HG02870 (cell line): ENCODE data around the gene PRKG1.
"Not testable (repeated sequence)": the region's sequence is repeated elsewhere in the genome, so short reads cannot be mapped to it uniquely, and the experiment has no call there.

Experiments used
- ATAC-seq: cut with Tn5 transposase; IDR thresholded peaks from one replicate; pipeline ENCODE4 v1.9.1; 2021; ENCODE audit warnings: mild to moderate bottlenecking, moderate library complexity; ENCODE audit not compliant: unreplicated experiment

The PRKG1 gene

GRCh38 chr10:51257511-51258248 lies 183.4 kb downstream of the PRKG1 start:
- ATAC-seq, result no peak

GRCh38 chr10:51260376-51260775 lies 186.1 kb downstream of the PRKG1 start:
- no peak for ATAC-seq

GRCh38 chr10:51266496-51266895 lies 192.2 kb downstream of the PRKG1 start:
- ATAC-seq, result no peak

- not testable (repeated sequence) for ATAC-seq
Measured at GRCh38 chr10:51267980-51268570, 193.8 kb downstream of the PRKG1 start.

GRCh38 chr10:51269821-51270220 lies 195.5 kb downstream of the PRKG1 start:
- no peak for ATAC-seq

GRCh38 chr10:51270936-51271530 lies 196.7 kb downstream of the PRKG1 start:
- no peak for ATAC-seq

GRCh38 chr10:51272099-51272498 lies 197.8 kb downstream of the PRKG1 start:
- ATAC-seq, result not testable (repeated sequence)

- ATAC-seq, result no peak
Measured at GRCh38 chr10:51272555-51272954, 198.3 kb downstream of the PRKG1 start.

- no peak for ATAC-seq
Measured at GRCh38 chr10:51273574-51273973, 199.3 kb downstream of the PRKG1 start.

GRCh38 chr10:51276097-51276496 lies 201.8 kb downstream of the PRKG1 start:
- not testable (repeated sequence) for ATAC-seq

- ATAC-seq, result not testable (repeated sequence)
Measured at GRCh38 chr10:51281387-51281786, 207.1 kb downstream of the PRKG1 start.

GRCh38 chr10:51285601-51286000 lies 211.3 kb downstream of the PRKG1 start:
- ATAC-seq, result no peak

- no peak for ATAC-seq
Measured at GRCh38 chr10:51288511-51288910, 214.2 kb downstream of the PRKG1 start.

GRCh38 chr10:51289519-51289918 lies 215.2 kb downstream of the PRKG1 start:
- ATAC-seq, result no peak

- no peak for ATAC-seq
Measured at GRCh38 chr10:51291961-51292360, 217.7 kb downstream of the PRKG1 start.

GRCh38 chr10:51297438-51297837 lies 223.2 kb downstream of the PRKG1 start:
- no peak for ATAC-seq

- ATAC-seq, result no peak
Measured at GRCh38 chr10:51300617-51301304, 226.5 kb downstream of the PRKG1 start.

- ATAC-seq, result no peak
Measured at GRCh38 chr10:51301644-51302043, 227.4 kb downstream of the PRKG1 start.

- no peak for ATAC-seq
Measured at GRCh38 chr10:51302316-51302715, 228.0 kb downstream of the PRKG1 start.

- no peak for ATAC-seq
Measured at GRCh38 chr10:51308116-51308515, 233.8 kb downstream of the PRKG1 start.

- no peak for ATAC-seq
Measured at GRCh38 chr10:51311228-51311627, 236.9 kb downstream of the PRKG1 start.

GRCh38 chr10:51312817-51313216 lies 238.5 kb downstream of the PRKG1 start:
- ATAC-seq, result no peak
